H9 (cell line): ENCODE results near the gene PTPRN2. TPM values are rescaled to one million over a fixed set of nuclear protein-coding genes. Genes with fewer than 3 reads are reported as not detected.

Experiments used
- DNase-seq: peaks from one replicate; pipeline ENCODE4 v3.0.0-alpha.2; 2017
- H2AFZ ChIP-seq: one replicate; pipeline ENCODE4 v1.6.1; 2013; ENCODE audit warnings: mild to moderate bottlenecking, low read length, control low read depth, moderate library complexity
- H2AK5ac ChIP-seq: 2 replicates; pipeline ENCODE4 v1.6.1; 2013; ENCODE audit warnings: low read length, control low read depth, mixed read lengths; ENCODE audit not compliant: insufficient read length
- H2BK120ac ChIP-seq: one replicate; pipeline ENCODE4 v1.6.1; 2013; ENCODE audit warnings: low read depth, mild to moderate bottlenecking, low read length, control low read depth, inconsistent platforms; ENCODE audit not compliant: poor library complexity, severe bottlenecking
- H2BK12ac ChIP-seq: 2 replicates; pipeline ENCODE4 v1.6.1; 2013; ENCODE audit warnings: low read length, control low read depth, mixed read lengths, low read depth; ENCODE audit not compliant: insufficient read length
- H2BK15ac ChIP-seq: 2 replicates; pipeline ENCODE4 v1.6.1; 2013; ENCODE audit warnings: low read depth, low read length, control low read depth
- H2BK20ac ChIP-seq: one replicate; pipeline ENCODE4 v1.6.1; 2013; ENCODE audit warnings: low read depth, mild to moderate bottlenecking, low read length, control low read depth, inconsistent platforms; ENCODE audit not compliant: poor library complexity, severe bottlenecking
- H2BK5ac ChIP-seq: 2 replicates; pipeline ENCODE4 v1.6.1; 2013; ENCODE audit warnings: low read length, control low read depth, mixed read lengths; ENCODE audit not compliant: insufficient read length
- H3K14ac ChIP-seq: 2 replicates; pipeline ENCODE4 v1.6.1; 2013; ENCODE audit warnings: low read length, control low read depth; ENCODE audit not compliant: insufficient read depth
- H3K18ac ChIP-seq: 2 replicates; pipeline ENCODE4 v1.6.1; 2013; ENCODE audit warnings: low read depth, mild to moderate bottlenecking, mixed read lengths, low read length, control low read depth; ENCODE audit not compliant: insufficient read length
- H3K23ac ChIP-seq: 2 replicates; pipeline ENCODE4 v1.6.1; 2013; ENCODE audit warnings: low read length, control low read depth, mixed read lengths, low read depth; ENCODE audit not compliant: insufficient read length
- H3K23me2 ChIP-seq: 2 replicates; pipeline ENCODE4 v1.6.1; 2013; ENCODE audit warnings: low read depth, mild to moderate bottlenecking, mixed read lengths, low read length, control low read depth; ENCODE audit not compliant: insufficient read length, poor library complexity, severe bottlenecking
- H3K27ac ChIP-seq: 2 replicates; pipeline ENCODE4 v1.5.1; 2013; ENCODE audit warnings: low read length, control low read depth, mixed read lengths, low read depth; ENCODE audit not compliant: insufficient read length
- H3K27me3 ChIP-seq: 2 replicates; pipeline ENCODE4 v1.6.1; 2013; ENCODE audit warnings: low read length, control low read depth, inconsistent platforms; ENCODE audit not compliant: insufficient read depth
- H3K4ac ChIP-seq: 2 replicates; pipeline ENCODE4 v1.6.1; 2013; ENCODE audit warnings: low read depth, mild to moderate bottlenecking, control low read depth, inconsistent platforms, low read length, moderate library complexity
- H3K4me1 ChIP-seq: 2 replicates; pipeline ENCODE4 v1.6.1; 2013; ENCODE audit warnings: low read length, control low read depth, inconsistent platforms; ENCODE audit not compliant: insufficient read depth
- H3K4me2 ChIP-seq: 2 replicates; pipeline ENCODE4 v1.6.1; 2013; ENCODE audit warnings: low read length, control low read depth, mixed read lengths; ENCODE audit not compliant: insufficient read length, insufficient read depth
- H3K56ac ChIP-seq: 2 replicates; pipeline ENCODE4 v1.6.1; 2013; ENCODE audit warnings: low read depth, mild to moderate bottlenecking, mixed read lengths, low read length, control low read depth; ENCODE audit not compliant: insufficient read length
- H3K79me1 ChIP-seq: 2 replicates; pipeline ENCODE4 v1.6.1; 2013; ENCODE audit warnings: low read depth, mild to moderate bottlenecking, moderate library complexity, low read length, control low read depth, inconsistent platforms; ENCODE audit not compliant: insufficient read depth, poor library complexity, severe bottlenecking
- H3K79me2 ChIP-seq: 2 replicates; pipeline ENCODE4 v1.6.1; 2013; ENCODE audit warnings: low read length, control low read depth, inconsistent platforms; ENCODE audit not compliant: insufficient read depth
- H3K9ac ChIP-seq: 2 replicates; pipeline ENCODE4 v1.6.1; 2013; ENCODE audit warnings: low read length, control low read depth, mixed read lengths; ENCODE audit not compliant: insufficient read length; ENCODE audit errors: extremely low read depth
- H3K9me3 ChIP-seq: one replicate; pipeline ENCODE4 v1.6.1; 2013; ENCODE audit warnings: low read depth, low read length, inconsistent platforms; ENCODE audit not compliant: control insufficient read depth
- H3T11ph ChIP-seq: one replicate; pipeline ENCODE4 v1.6.1; 2013; ENCODE audit warnings: mild to moderate bottlenecking, low read length, control low read depth, inconsistent platforms
- H4K20me1 ChIP-seq: one replicate; pipeline ENCODE4 v1.6.1; 2013; ENCODE audit not compliant: control insufficient read depth, insufficient read length, insufficient read depth
- H4K5ac ChIP-seq: 2 replicates; pipeline ENCODE4 v1.6.1; 2013; ENCODE audit warnings: low read depth, mild to moderate bottlenecking, mixed read lengths, low read length, control low read depth; ENCODE audit not compliant: insufficient read length
- H4K8ac ChIP-seq: replicated peaks from 2 replicates; pipeline ENCODE4 v1.6.1; 2013; ENCODE audit warnings: low read length, control low read depth, mixed read lengths, low read depth; ENCODE audit not compliant: insufficient read length
- H4K91ac ChIP-seq: 2 replicates; pipeline ENCODE4 v1.6.1; 2013; ENCODE audit warnings: low read depth, mild to moderate bottlenecking, moderate library complexity, mixed read lengths, low read length, control low read depth; ENCODE audit not compliant: insufficient read length
- H3K27ac Mint-ChIP-seq, 3 experiments: 2 replicates in 2 of 3; 3 replicates in 1 of 3; pipeline ENCODE4 v1.8.0; 2020 to 2021; ENCODE audit warnings: mixed read lengths in 3 of 3, mild to moderate bottlenecking in 1 of 3, moderate library complexity in 1 of 3
- H3K27me3 Mint-ChIP-seq: 2 replicates; pipeline ENCODE4 v1.8.0; 2021; ENCODE audit warnings: low read depth, mild to moderate bottlenecking, moderate library complexity, mixed read lengths
- H3K36me3 Mint-ChIP-seq, 3 experiments: 2 replicates in 2 of 3; 3 replicates in 1 of 3; pipeline ENCODE4 v1.8.0; 2020 to 2021; ENCODE audit warnings: low read depth in 3 of 3, mixed read lengths in 3 of 3; ENCODE audit not compliant: insufficient read depth in 1 of 3
- H3K4me1 Mint-ChIP-seq, 2 experiments: 2 replicates each; pipeline ENCODE4 v1.8.0; 2020; ENCODE audit warnings: mixed read lengths in 2 of 2
- H3K4me3 Mint-ChIP-seq, 2 experiments: 2 replicates in 1 of 2; 3 replicates in 1 of 2; pipeline ENCODE4 v1.8.0; 2020 to 2021; ENCODE audit warnings: mild to moderate bottlenecking in 2 of 2, mixed read lengths in 2 of 2, moderate library complexity in 1 of 2
- H3K9me3 Mint-ChIP-seq, 2 experiments: 2 replicates in 1 of 2; 3 replicates in 1 of 2; pipeline ENCODE4 v1.8.0; 2020; ENCODE audit warnings: mild to moderate bottlenecking in 2 of 2, mixed read lengths in 2 of 2, moderate library complexity in 1 of 2
- CTCF ChIP-seq: fragments of 200-600 bp; sonication (generic); conservative IDR thresholded peaks from 3 replicates; pipeline ENCODE4 v1.8.0; 2021; ENCODE audit warnings: antibody characterized with exemption, mild to moderate bottlenecking
- WGBS: extraction: QIAGEN DNeasy Blood & Tissue Kit; methylation state at CpG from one replicate; pipeline ENCODE4 v1.1.7; 2013; ENCODE audit warnings: missing lambda C conversion rate, low lambda C conversion rate, mixed read lengths; ENCODE audit not compliant: insufficient read length; ENCODE audit errors: extremely low coverage; 5-methylcytosine and 5-hydroxymethylcytosine counted together
- total RNA-seq: library from RNA; stranded (reverse); gene quantifications from 2 replicates; pipeline ENCODE4 v1.2.1, GENCODE V29; 2021

Gene PTPRN2
- total RNA-seq, 1 experiment from 2014 or later, result 5.2 TPM

GRCh38 chr7:157616426-157616825, 971.2 kb downstream of the PTPRN2 start:
- no peaks in the 10 kb centered on the region for H3K27me3 ChIP-seq
- no peak overlapping the region for H4K8ac ChIP-seq
- H4K5ac ChIP-seq, result no peak overlapping the region
- no peak overlapping the region for H3K23ac ChIP-seq
- H2BK20ac ChIP-seq, result no peak overlapping the region
- no peak overlapping the region for H4K91ac ChIP-seq
- no peak overlapping the region for H3K56ac ChIP-seq
- H3K14ac ChIP-seq, result no peak overlapping the region
- no peaks in the 10 kb centered on the region for H3K23me2 ChIP-seq
- no peak overlapping the region for H2BK12ac ChIP-seq
- peaks cover 0 to 2% of the 10 kb centered on the region in 2 experiments; a peak in 1 of 4 replicates for H3K4me1 Mint-ChIP-seq
- no peak overlapping the region for H3K27ac ChIP-seq
- no peak overlapping the region for H2AK5ac ChIP-seq
- H4K20me1 ChIP-seq, result no peaks in the 10 kb centered on the region
- H3K9me3 ChIP-seq, result no peaks in the 10 kb centered on the region
- H2BK5ac ChIP-seq, result no peak overlapping the region
- peaks cover 84% of the 10 kb centered on the region for H3K27me3 Mint-ChIP-seq
- no peaks in the 10 kb centered on the region for H3K79me2 ChIP-seq
- no peak overlapping the region for H3T11ph ChIP-seq
- no peak overlapping the region for H3K4me3 Mint-ChIP-seq
- H3K4me2 ChIP-seq, result no peak overlapping the region
- H2AFZ ChIP-seq, result no peak overlapping the region
- no peak overlapping the region for H3K9ac ChIP-seq
- no peak overlapping the region for H3K27ac Mint-ChIP-seq
- H3K4me1 ChIP-seq, result no peaks in the 10 kb centered on the region
- no peak overlapping the region for H2BK120ac ChIP-seq
- no peak overlapping the region for H2BK15ac ChIP-seq
- no peak for TF ChIP-seq CTCF
- H3K4ac ChIP-seq, result no peak overlapping the region
- no CpG with 5 or more reads among the region's 4 CpGs for WGBS
- H3K18ac ChIP-seq, result no peak overlapping the region
- H3K9me3 Mint-ChIP-seq, result no peaks in the 10 kb centered on the region
- DNase-seq, result no peak
- H3K36me3 Mint-ChIP-seq, result no peaks in the 10 kb centered on the region; a peak in 1 of 7 replicates
- no peaks in the 10 kb centered on the region for H3K79me1 ChIP-seq
